GM19099 (cell line): Measurements from ENCODE around the gene NEAT1.

Experiments used
- POLR2A ChIP-seq: IDR thresholded peaks from 3 replicates; pipeline ENCODE4 v1.6.1; 2011; ENCODE audit warnings: low read depth; ENCODE audit not compliant: insufficient read length; ENCODE audit errors: extremely low read depth

Gene NEAT1

GRCh38 chr11:65487467-65488272, 65.1 kb downstream of the NEAT1 start:
- no peak for TF ChIP-seq POLR2A

GRCh38 chr11:65488273-65489034, 65.9 kb downstream of the NEAT1 start:
- TF ChIP-seq POLR2A: no peak

- TF ChIP-seq POLR2A: no peak
Observed at GRCh38 chr11:65489035-65489705, 66.6 kb downstream of the NEAT1 start.

GRCh38 chr11:65489706-65490320, 67.2 kb downstream of the NEAT1 start:
- TF ChIP-seq POLR2A: no peak

- no peak for TF ChIP-seq POLR2A
Observed at GRCh38 chr11:65491163-65491465, 68.5 kb downstream of the NEAT1 start.

GRCh38 chr11:65491614-65492386, 69.2 kb downstream of the NEAT1 start:
- TF ChIP-seq POLR2A: no peak

- no peak for TF ChIP-seq POLR2A
Observed at GRCh38 chr11:65492387-65492636, 69.7 kb downstream of the NEAT1 start.

- peak; percentile 62 for TF ChIP-seq POLR2A
Observed at GRCh38 chr11:65492637-65493366, 70.2 kb downstream of the NEAT1 start.

- no peak for TF ChIP-seq POLR2A
Observed at GRCh38 chr11:65493367-65494176, 71.0 kb downstream of the NEAT1 start.
